ENCODE measurements around the gene KAT2A. TPM values are rescaled to one million over a fixed set of nuclear protein-coding genes. Genes with fewer than 3 reads are reported as not detected.
A peak's percentile ranks its signal among the peaks of the same experiment; 100 is the strongest.

Gene KAT2A
- total RNA-seq, 1 experiment from 2014 or later = 41.2 TPM

GRCh38 chr17:42118545-42118944 lies 2.6 kb downstream of the KAT2A start (continued):
- TF ChIP-seq YY1 (IDR thresholded peaks at IDR 0.05; ENCODE audit: extremely low read depth, insufficient replicate concordance, low read depth, low read length) (no peak), EZH2 (IDR thresholded peaks at IDR 0.05) (no peak), REST (IDR thresholded peaks at IDR 0.05; ENCODE audit: low read depth) (no peak), ATF3 (IDR thresholded peaks at IDR 0.05) (no peak), SRF (IDR thresholded peaks at IDR 0.05; ENCODE audit: low read depth) (no peak)

- intact Hi-C loops (cut with micrococcal nuclease) = loop anchor here (5.0 kb wide), 1 partner anchor 409 kb away; no protein-coding TSS in a partner anchor
- H3K9me2 ChIP-seq (ENCODE audit: insufficient read depth) = no peaks in the 10 kb centered on the region
- DNase-seq (ENCODE audit: low read depth, low spot score) = no peak
- H3K79me2 ChIP-seq (ENCODE audit: insufficient read depth, low read length) = no peaks in the 10 kb centered on the region
- H3K9ac ChIP-seq (ENCODE audit: low read length) = 0 out of 2 replicates have a peak overlapping the region, but pooled peaks have one; percentile 17
- ChIA-PET POLR2A (no interaction called here), CTCF (interaction anchor here (1.3 kb wide), 1 partner anchor 100 kb away, joined by 3 read pairs; the partner anchor contains the start of gene DNAJC7), RAD21 (ENCODE audit: low non-redundant PET in 1 of 2, low total read pairs in 2 of 2, uncharacterized antibody in 2 of 2, unreplicated experiment in 2 of 2) (no interaction called here)
- H3K27ac ChIP-seq (ENCODE audit: low read depth, low read length) = no peak overlapping the region; the same call in 1 of the 2 replicates
- peaks cover 5 to 24% of the 10 kb centered on the region in 2 experiments; a peak in 3 of 4 replicates for H3K4me1 ChIP-seq (ENCODE audit: control insufficient read depth in 1 of 2, insufficient read depth in 2 of 2, low read length in 2 of 2)
- H4K20me1 ChIP-seq (ENCODE audit: insufficient read depth) = no peaks in the 10 kb centered on the region
- H3K4me2 ChIP-seq (ENCODE audit: low read length) = no peak overlapping the region
- H3K9me3 ChIP-seq (ENCODE audit: control insufficient read depth in 1 of 2, insufficient read depth in 1 of 2, low read depth in 1 of 2, low read length in 2 of 2) = no peaks in the 10 kb centered on the region
- peaks cover 3 to 11% of the 10 kb centered on the region in 2 experiments for H3K36me3 ChIP-seq (ENCODE audit: control insufficient read depth in 1 of 2, insufficient read depth in 2 of 2, low read length in 2 of 2)
- no peaks in the 10 kb centered on the region for H3K27me3 ChIP-seq (ENCODE audit: insufficient read depth, low read length)
- BruUV-seq (replicated peaks) = no TSS peak
- TF ChIP-seq MAX (IDR thresholded peaks at IDR 0.05) (no peak), POLR2AphosphoS5 (IDR thresholded peaks at IDR 0.05; ENCODE audit: low read depth, low read length) (no peak), SRF (IDR thresholded peaks at IDR 0.05; ENCODE audit: low read depth) (no peak), ATF3 (IDR thresholded peaks at IDR 0.05) (no peak), TCF7L2 (IDR thresholded peaks at IDR 0.05; ENCODE audit: borderline replicate concordance, extremely low read depth, insufficient read depth, insufficient read length) (no peak), RAD21 (IDR thresholded peaks at IDR 0.05; ENCODE audit: low read depth) (no peak), YY1 (IDR thresholded peaks at IDR 0.05; ENCODE audit: extremely low read depth, insufficient replicate concordance, low read depth, low read length) (no peak), ELF1 (IDR thresholded peaks at IDR 0.05; ENCODE audit: borderline replicate concordance, low read depth) (no peak), JUND (IDR thresholded peaks at IDR 0.05) (no peak), ZNF274 (IDR thresholded peaks at IDR 0.05; ENCODE audit: low read depth, low read length) (no peak)
- no peak overlapping the region for H2AFZ ChIP-seq (ENCODE audit: low read depth, low read length, poor library complexity, severe bottlenecking)
- ATAC-seq = no peak
- no peak overlapping the region for H3K4me3 ChIP-seq (replicated peaks in 1 of 2; ENCODE audit: low read depth in 1 of 2, low read length in 2 of 2)
These were observed 3.0 kb downstream of the KAT2A start for GRCh38 chr17:42118126-42118510.
